Left ventricle myocardium inferior (tissue), 1 donor: ENCODE data around the gene ZSWIM3. TPM values are rescaled to one million over a fixed set of nuclear protein-coding genes. Genes with fewer than 3 reads are reported as not detected.

ENCODE experiments used
- DNase-seq: peaks from one replicate; pipeline ENCODE4 v3.0.0-alpha.2; 2020
- H3K27ac ChIP-seq: fragments of 200-600 bp; replicated peaks from 2 replicates; pipeline ENCODE4 v1.8.0; 2021
- H3K27me3 ChIP-seq: fragments of 200-600 bp; 2 replicates; pipeline ENCODE4 v1.8.0; 2021; ENCODE audit warnings: low read depth
- H3K36me3 ChIP-seq: fragments of 200-600 bp; 2 replicates; pipeline ENCODE4 v1.8.0; 2021
- H3K4me1 ChIP-seq: fragments of 200-600 bp; 2 replicates; pipeline ENCODE4 v1.8.0; 2021
- H3K4me3 ChIP-seq: fragments of 200-600 bp; 2 replicates; pipeline ENCODE4 v1.8.0; 2021; ENCODE audit warnings: mild to moderate bottlenecking, moderate library complexity
- H3K9me3 ChIP-seq: fragments of 200-600 bp; replicated peaks from 2 replicates; pipeline ENCODE4 v1.8.0; 2021
- CTCF ChIP-seq: fragments of 200-600 bp; IDR thresholded peaks from 2 replicates; pipeline ENCODE4 v1.8.0; 2021; ENCODE audit warnings: antibody characterized with exemption, mild to moderate bottlenecking, borderline replicate concordance
- intact Hi-C: fragments of 100-400 bp; cut with micrococcal nuclease; formaldehyde crosslinking; loops from one replicate; pipeline ENCODE4 v1.11.0; 2022
- total RNA-seq: library from RNA; stranded (reverse); fragmentation: NEBNext Ultra II Directional; extraction: Animal tissue kit (Norgen Biotek cat#: 25700); gene quantifications from one replicate; pipeline ENCODE4 v1.2.1, GENCODE V29; 2021
- donor health status: DM: no; HTN: yes; CAD: no; lungs with severe emphysema.

Gene ZSWIM3
- total RNA-seq, 1 donor from 2014 or later: 2.0 TPM

- H3K27me3 ChIP-seq: no peaks in the 10 kb centered on the region
- TF ChIP-seq CTCF: no peak
- H3K27ac ChIP-seq: peak overlapping the region; percentile 86
- H3K36me3 ChIP-seq: no peaks in the 10 kb centered on the region
- intact Hi-C loops: no loop called here
- no peak for DNase-seq
- no peaks in the 10 kb centered on the region for H3K9me3 ChIP-seq
- peaks cover 83% of the 10 kb centered on the region for H3K4me1 ChIP-seq
- no peak overlapping the region for H3K4me3 ChIP-seq
Measured at GRCh38 chr20:45921337-45922189, 64.1 kb downstream of the ZSWIM3 start.

- peak; percentile 50 for DNase-seq
- TF ChIP-seq CTCF: no peak
- H3K27ac ChIP-seq: peak overlapping the region; percentile 86
- H3K4me1 ChIP-seq: peaks cover 57% of the 10 kb centered on the region
- no peaks in the 10 kb centered on the region for H3K27me3 ChIP-seq
- peak overlapping the region; percentile 16 for H3K4me3 ChIP-seq
- intact Hi-C loops: no loop called here
- H3K9me3 ChIP-seq: no peaks in the 10 kb centered on the region
- no peaks in the 10 kb centered on the region for H3K36me3 ChIP-seq
Measured at GRCh38 chr20:45924391-45925261, 67.2 kb downstream of the ZSWIM3 start.

- H3K4me1 ChIP-seq: peaks cover 43% of the 10 kb centered on the region
- H3K4me3 ChIP-seq: no peak overlapping the region
- no peak for DNase-seq
- no peaks in the 10 kb centered on the region for H3K36me3 ChIP-seq
- intact Hi-C loops: no loop called here
- no peaks in the 10 kb centered on the region for H3K9me3 ChIP-seq
- TF ChIP-seq CTCF: no peak
- H3K27ac ChIP-seq: peak overlapping the region; percentile 86
- no peaks in the 10 kb centered on the region for H3K27me3 ChIP-seq
Measured at GRCh38 chr20:45925821-45926506, 68.5 kb downstream of the ZSWIM3 start.

GRCh38 chr20:45926731-45927070, 69.3 kb downstream of the ZSWIM3 start:
- no peak for DNase-seq
- TF ChIP-seq CTCF: no peak
- no peak overlapping the region for H3K27ac ChIP-seq
- no peaks in the 10 kb centered on the region for H3K27me3 ChIP-seq
- no peaks in the 10 kb centered on the region for H3K9me3 ChIP-seq
- H3K36me3 ChIP-seq: no peaks in the 10 kb centered on the region
- peaks cover 36% of the 10 kb centered on the region for H3K4me1 ChIP-seq
- intact Hi-C loops: no loop called here
- no peak overlapping the region for H3K4me3 ChIP-seq
